ENCODE measurements around the gene PMPCA.
A peak's percentile ranks its signal among the peaks of the same experiment; 100 is the strongest.

PMPCA gene

DNA sequence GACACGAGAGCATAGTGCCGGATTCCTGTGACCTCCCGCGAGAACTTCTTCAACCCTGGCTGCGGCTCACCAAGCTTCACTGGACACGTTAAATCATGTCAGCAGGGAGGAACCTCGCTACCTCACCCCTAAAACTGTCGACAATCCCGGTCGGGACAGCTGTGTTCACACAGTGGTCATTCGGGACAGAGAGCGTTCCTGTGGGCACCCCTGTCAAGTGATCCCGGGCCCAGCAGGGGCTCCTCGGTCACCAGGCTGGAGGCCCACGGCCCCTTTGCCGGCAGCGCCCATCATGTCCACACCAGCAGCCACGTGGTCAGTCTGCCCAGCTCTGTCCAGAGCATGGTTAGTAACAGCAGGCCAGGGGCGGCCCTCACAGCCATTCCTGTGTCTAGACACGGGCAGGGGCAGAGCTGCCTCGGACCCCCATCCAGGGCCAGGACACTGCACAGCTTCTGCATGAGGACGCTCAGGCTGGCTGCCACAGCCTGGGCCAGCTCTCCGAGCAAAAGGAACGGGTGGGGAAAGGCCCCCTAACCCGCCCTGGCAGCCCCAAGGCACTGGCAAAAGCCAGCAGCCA is 25.7 kb downstream of the PMPCA start:
- no peak for DNase-seq (ENCODE audit: low spot score)

DNA sequence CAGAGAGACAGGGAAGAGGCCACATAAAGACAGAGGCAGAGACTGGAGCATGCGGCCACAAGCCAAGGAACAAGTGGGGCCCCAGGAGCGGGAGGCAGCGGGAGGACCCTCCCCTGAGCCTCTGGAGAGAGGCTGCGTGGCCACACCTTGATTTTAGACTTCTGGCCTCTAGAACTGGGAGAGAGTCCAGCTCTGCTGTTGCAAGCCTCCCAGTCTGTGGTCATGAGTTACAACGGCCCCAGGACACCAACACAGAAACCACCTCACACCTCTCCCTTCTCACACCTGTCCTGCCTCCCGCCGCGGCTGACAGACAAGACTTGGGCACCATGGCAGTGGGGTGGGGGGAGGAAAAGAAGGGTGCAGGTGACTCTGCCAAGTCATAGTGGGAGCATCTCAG is 27.0 kb downstream of the PMPCA start:
- no peak for DNase-seq (ENCODE audit: low spot score)

DNA sequence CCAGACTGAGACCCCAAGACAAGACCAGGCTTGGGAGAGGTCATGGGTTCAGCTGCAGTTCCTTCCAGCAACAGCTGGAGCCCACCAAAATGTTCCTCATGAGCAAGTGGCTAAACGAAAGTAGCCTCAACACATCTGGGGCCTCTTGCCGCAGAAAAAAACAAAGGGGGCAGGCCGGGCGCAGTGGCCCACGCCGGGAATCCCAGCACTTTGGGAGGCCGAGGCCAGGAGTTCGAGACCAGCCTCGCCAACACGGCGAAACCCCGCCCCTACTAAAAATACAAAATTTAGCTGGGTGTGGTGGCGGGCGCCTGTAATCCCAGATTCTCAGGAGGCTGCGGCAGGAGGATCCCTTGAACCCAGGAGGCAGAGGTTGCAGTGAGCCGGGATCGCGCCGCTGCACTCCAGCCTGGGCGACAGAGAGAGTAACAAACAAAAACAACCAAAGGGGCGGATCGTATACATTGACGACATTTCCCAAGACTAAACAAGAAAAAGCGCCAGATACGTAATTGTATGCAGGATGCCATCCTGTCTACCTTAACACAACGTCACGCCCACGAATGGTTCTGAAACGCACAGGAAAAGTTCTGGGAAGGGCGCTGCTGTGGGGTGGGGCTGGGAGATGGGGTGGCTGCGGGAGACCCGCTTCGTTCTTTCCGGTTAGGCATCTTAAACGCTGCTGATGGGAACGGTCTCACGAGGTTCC is 27.5 kb downstream of the PMPCA start:
- DNase-seq (ENCODE audit: low spot score) = no peak

DNA sequence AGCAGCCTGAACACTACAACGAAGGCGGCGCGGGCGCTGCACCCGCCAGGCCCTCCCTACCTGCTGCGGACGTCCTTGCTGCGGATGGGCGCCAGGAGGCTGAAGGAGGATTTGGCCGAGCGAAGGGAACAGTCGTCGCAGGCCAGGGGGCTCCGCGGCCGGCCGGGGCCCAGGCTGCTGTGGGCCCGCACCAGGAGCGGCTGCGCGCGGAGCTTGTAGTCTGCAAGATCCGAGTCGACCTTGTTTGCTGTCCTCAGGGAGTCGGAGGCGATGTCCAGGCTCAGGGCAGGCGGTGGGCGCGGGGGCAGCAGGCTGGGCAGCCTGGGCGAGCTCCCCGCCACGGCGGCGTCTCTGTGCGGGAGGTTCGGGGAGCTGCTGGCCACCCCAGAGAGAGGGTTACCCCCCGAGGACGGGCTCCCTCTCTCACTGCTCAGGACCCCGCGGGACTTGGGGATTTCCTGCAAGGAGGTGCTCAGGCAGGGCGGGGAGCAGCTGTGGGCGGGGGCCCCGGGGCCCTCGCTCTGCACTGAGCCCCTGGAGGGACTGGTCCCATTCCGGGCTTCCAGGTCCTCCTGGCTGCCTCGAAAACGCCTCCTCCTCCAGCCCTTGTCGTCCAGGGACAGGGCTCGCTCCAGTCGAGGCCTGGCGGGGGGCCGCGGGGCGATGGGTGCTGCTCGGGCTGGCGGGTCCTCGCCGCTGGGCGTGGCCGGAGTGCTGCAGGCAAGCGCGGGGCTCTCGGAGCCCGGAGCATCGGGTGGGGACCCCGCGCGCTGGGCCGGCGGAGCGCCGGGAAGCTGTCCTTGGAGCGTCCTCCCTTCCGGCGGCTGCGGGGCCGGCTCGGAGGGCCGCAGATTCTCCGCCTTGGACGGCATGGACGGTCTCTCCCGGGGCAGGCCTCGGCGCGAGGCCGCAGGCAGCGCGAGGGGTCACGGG is 28.4 kb downstream of the PMPCA start:
- peak; percentile 66 for DNase-seq (ENCODE audit: low spot score)

DNA sequence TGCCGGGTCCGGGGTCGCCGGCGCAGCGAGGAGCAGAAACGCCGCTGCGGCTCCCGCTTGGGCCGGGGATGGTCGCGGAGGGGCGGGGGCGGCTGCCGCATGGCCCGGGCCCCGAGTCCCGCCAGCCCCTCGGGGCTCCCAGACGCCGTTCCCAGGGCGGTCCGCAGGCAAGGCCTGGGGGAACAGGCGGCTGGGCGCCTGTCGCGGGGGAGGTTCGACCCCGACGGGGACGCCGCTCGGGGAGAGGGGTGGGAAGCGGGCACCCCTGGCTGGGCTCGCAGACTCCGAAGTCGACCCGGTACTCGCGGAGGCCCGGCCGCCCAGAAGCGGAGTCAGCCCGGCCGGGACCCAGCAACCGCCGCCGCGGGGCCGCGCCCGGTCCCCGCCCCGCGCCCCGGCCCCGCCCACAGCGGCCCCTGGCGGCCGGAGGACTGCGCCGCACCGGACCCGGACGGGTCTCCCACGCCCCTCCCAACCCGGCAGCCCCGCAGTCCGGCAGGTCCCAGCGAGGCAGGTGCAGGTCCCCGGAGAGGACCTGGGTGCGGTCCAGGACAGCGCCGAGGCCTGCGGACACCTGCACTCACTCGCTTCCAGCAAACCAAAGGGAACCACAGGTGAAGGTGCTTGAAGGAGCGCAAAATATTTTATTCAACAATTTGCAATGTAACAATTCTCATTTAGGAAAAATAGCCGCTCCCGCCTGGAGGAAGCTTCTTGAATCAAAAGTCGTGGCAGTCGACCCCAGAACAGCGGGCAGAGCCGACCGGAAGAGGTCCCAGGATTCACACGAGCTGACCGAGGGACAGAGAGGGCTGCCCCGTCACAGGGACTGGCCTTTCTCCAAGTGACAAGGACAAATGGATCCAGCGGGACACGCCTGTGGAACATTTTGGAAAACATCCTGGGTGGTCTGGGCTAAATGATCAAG is 29.3 kb downstream of the PMPCA start, which contains the start of gene INPP5E:
INPP5E (minus strand) TSS at position 365 of the 928 bp plus-strand sequence. CDS start 426 bp downstream, outside the sequence.
- DNase-seq (ENCODE audit: low spot score) = peak; percentile 97

DNA sequence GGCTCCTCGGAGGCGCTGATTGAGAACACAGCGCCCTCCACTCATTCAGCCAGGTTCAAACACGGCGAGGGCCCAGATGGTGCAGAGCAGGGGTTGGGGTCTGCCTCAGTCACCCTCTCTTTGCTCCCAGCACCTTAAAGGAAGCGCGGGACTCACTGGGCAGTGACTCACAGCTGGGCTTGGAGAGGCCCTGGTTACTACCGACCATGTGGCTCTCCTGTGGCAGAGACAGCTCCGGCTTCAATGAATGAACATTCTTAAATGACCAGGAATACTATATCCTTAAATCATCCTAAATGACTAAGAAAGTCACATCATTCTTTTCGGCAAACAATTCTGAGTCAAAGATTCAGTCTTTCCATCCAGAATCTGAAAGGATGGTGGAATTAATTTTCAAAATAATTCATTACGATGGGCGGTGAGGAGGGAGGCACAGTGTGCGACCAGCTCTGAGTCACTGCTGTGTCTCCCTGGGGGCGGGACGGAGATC is 30.8 kb downstream of the PMPCA start:
- no peak for DNase-seq (ENCODE audit: low spot score)

DNA sequence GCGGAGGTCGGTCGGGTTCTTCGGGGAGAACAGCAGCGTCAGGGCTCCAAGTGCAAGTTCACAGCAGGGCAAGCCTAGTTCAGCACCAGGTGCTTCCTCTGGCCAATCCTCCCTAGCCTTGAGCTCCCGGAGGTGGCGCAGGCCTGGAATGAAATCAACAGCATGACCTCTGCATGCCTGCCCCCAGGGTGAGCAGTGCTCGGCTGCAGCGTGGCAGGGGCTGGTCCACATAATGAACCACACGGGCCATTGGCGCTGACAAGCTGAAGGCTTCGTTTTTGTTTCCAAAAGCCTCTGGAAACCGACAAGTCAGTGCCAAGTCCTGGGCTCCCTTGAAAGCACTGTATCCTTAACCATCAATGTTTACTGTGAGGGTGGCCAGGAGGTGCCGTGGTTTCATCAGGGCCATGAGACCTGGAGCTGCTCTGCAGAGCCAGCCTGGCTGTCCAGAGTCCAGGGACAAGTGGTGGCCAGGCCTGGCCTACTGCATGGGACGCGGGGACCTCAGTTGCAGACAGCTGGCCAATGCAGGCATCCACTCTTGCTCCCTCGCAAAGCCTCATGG is 31.3 kb downstream of the PMPCA start:
- DNase-seq (ENCODE audit: low spot score) = no peak

DNA sequence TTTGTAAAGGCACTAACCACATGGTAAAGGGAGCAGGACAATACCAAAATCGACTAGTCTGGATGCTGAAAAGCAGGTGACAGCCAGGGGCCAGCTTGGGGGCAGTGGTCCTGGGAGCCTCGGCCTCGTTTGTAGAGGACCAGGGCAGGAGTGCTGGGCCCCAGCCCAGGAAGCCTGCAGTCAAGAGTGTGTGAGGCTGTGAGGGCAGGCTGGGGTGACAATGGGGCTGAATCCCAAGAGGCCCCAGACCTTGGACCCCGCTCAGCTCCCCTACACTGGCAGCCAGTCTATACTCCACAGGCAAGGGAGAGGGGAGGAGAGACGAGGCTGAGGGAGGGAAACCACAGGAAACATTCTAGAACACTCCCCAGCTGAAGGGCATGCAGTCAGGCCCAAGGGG is 31.8 kb downstream of the PMPCA start:
- DNase-seq (ENCODE audit: low spot score) = no peak

DNA sequence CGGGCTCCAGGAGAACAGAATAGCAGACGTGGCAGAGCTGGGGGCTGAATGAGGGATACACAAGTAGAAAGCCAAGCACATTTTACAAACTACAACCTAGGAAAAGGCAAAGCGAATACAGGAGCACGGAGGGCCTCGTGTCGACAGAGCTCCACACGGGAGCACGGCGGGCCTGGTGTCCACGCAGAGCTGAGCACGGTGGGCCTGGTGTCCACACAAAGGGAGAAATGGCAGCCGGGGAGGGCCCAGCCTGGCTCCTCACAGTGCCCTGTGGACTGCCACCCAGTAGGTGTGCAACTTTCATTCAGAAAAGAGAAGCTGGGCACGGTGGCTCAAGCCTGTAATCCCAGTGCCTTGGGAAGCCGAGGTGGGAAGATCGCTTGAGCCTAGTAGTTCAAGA is 32.6 kb downstream of the PMPCA start:
- no peak for DNase-seq (ENCODE audit: low spot score)

DNA sequence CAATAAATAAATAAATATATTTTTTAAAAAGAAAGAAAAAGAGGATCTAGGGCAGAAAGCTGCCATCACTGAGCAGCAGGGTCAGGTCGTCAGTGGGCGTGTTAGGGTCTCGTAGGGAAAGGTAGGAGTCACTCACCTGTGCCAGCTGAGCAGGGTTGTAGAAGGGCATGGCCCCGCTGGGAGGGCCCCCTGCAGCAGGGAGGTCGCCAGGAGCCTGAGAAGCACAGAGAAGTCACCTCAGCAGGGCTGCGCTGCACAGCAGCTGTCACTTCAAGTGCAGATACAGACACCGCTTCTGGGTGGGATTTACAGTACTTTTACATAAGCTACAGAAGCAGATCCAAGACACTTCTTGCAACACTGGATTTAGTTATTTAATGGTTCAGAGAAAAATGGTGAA is 33.2 kb downstream of the PMPCA start:
- no peak for DNase-seq (ENCODE audit: low spot score)

DNA sequence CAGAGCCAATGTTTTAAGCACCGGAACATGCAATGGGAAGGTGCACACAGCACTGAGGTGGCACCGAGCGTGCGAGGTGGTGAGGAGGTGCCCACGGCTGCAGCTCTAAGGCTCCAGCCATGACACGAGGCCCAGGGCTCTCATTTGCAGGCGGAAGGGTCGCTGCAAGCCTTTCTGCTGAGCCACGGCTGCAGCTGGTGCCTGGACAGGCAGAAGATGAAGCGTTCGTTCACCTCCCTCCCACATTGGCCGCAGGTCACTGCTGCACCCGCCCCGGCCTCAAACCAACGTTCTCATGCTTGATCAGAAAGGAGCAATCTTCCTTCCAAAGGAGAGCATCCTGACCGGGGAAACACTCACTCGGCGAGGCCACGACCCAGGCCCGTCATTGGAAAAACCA is 33.6 kb downstream of the PMPCA start:
- DNase-seq (ENCODE audit: low spot score) = no peak

DNA sequence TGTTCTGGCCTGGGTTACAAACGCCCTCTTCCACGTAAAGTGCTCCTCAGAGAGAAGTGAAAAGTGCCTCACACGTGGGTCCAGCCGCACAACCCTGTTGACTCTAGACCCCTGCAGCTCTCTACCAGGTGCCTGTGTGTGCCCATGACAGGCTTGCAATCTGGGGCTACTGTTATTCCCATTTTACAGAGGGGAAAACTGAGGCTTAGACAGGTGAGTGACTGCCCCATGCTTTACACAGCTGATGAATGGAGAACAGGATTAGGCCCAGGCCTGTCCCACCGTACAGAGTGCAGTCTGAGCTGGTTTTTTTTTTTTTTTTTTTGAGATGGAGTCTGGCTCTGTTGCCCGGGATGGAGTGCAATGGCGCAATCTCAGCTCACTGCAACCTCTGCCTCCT is 35.3 kb downstream of the PMPCA start:
- DNase-seq (ENCODE audit: low spot score) = no peak

DNA sequence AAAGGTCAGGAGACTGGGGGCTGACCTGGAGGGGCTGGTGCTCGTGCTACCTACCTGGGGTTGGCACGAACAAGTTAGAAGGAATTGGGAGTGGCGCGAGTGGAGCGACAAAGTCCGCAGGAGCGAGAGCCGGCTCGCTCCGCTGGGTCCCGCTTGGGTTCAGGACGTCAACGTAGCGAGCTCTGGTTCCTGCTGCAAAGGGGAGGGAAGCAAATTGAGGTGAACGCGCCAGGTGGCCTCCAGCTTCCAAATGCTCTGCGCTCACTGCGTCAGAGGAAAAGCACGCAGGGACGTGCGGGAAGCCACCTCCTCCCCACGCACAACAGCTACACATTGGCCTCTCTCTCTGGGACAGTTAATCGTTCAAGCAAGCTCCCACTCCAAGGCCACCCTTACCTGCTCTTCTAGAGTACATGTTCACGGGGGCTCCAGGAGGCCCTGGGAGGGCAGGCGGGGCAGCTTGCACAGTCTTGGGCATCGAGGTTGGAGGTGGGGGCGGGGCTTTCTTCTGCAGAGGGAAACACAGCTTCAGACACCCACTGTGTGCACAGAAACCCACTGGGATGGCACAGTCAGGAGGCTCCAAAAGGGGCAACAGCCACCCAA is 36.8 kb downstream of the PMPCA start:
- no peak for DNase-seq (ENCODE audit: low spot score)

DNA sequence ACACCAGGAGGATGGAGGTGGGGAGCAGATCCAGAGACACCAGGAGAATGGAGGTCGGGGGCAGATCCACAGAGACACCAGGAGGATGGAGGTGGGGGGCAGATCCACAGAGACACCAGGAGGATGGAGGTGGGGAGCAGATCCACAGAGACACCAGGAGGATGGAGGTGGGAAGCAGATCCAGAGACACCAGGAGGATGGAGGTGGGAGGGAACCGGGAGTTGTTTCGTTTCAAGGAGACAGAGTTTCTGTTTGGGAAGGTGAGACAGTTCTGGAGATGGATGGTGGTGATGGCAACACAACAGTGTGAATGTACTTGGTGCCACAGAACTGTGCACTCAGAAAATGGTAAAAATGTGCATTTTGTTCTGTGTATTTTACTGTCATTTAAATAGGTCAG is 38.2 kb downstream of the PMPCA start:
- no peak for DNase-seq (ENCODE audit: low spot score)

DNA sequence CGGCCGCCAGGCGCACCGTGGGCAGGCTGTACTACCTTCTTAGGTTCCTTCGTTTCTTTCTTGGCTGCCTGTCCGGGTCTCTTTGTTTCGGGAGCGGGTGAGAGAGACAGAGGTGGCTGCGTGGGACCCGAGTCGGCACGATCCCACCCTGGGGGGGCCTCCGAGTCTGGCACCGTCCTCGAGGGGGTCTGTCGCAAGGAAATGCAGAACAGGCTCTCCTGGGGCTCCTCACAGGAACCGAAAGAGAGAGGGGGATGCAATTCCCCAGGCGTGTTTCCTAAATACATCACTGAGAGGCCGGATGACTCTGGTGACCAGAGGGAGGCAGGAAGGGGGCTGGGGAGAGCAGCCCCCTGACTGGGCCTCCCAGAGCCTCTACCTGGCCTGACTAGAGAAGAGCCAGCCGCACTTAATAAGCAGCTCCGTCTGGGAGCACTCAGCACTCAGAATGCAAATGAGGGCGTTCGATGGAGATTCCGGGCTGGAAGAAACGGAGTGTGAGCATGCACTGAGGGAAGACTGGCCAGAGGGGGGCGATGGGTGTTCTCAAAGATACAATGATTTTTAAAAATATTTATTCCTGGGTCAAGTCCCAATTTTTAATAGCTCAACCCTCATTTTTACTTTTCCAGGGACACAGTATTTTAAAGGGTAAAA is 40.9 kb downstream of the PMPCA start:
- no peak for DNase-seq (ENCODE audit: low spot score)

DNA sequence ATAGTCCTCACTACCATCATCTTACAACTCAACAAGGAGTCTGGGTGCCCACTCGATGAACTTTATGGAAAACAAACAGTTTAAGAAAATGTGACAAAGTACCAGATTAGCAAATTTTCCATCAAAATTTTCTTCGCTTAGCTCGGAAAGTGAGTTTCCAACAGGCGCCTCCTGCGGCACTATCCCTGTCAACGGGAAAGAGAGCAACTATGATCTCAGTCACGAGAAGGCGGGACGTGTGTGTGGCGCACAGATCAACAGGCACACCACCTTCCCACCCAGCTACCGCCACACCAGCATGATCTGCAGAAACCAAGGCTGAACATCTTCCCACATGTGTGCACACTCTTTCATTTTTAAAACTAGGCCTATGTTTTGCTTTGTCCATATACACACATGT is 42.9 kb downstream of the PMPCA start:
- DNase-seq (ENCODE audit: low spot score) = no peak

DNA sequence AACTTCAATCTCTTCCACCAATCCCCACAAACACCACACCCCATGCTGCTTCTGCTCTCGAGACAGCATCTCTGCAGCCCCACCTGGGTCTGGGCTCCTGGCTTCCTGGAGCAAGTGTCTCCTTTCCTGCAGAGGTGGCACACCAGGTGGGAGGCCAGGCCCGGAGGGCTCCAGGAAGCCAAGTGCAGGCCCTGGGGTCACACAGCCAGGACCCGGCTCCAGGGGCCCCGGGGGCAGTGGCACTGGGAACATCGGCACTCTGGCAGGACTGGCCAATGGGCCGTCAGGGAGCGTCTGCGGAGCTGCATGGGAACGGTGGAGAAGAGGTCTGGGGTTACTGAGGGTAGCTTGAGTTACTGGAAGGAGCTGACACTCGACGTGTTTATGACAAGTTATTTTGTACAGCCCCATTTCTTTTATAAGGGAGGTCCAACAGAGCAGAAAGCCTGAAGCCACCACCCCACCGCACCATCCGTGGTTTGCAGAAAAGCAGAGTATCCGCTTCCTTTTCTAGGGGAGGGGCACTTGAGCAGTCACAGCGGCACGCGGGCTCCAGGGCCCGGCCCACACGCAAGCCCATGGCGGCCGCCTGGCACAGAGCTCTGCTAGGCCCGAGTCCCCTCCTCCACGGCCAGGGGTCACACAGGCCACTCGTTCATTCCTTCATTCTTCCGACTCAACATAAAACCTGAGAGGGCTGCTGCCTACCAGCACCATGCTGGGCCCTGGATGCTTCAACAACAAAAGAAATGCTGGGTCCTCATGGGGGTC is 43.8 kb downstream of the PMPCA start:
- DNase-seq (ENCODE audit: low spot score) = no peak

DNA sequence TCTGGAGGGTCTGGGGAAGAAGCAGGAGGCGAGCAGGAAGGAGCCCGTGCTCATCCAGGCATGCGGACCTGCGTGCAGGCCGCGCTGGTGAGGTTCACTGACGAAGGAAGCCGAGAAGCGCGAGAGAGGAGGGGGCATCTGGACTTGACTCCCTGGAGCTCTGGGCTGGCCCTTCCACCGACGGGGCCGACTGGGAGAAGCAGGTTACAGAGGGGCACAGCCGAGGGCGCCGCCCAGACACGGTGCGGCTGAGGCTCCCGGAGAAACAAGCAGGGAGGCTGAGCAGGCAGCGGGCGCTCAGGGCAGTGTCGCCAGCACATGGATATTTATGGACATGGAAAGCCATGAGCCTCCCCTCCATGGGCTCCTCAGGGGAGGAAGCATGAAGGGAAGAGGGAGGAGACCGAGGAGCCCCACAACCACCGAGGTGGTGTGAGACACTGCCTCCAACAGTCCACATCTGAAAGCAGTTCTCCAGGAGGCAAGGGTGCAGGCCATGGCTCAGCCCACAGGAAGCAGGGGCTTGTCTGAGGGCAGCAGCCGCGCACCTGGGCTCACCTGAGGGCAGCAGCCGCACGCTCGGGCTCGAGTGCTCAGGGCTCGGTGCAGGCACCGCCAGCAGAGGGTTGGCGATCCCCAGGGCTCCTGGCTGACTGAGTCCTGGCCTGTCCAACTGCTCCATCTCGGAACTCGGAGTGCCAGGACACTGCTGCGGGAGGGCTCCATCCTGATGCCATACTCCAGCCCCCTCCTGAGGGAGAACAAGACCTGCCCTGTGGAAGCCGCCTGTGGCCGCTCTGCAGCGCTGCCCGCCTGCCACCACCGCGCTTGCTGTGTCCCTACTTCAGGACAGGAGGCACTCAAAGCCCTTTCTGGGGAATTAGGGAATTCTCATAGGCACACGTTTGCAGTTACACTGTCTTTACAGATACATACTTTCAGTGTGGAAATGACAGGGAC is 44.9 kb downstream of the PMPCA start:
- DNase-seq (ENCODE audit: low spot score) = no peak
